ENCODE measurements around the gene SLC22A31. TPM values are rescaled to one million over a fixed set of nuclear protein-coding genes. Genes with fewer than 3 reads are reported as not detected.
A peak's percentile ranks its signal among the peaks of the same experiment; 100 is the strongest.

The SLC22A31 gene
- total and polyA plus RNA-seq, 9 of the 15 experiments (the other 6 are each of a cell fraction or from before 2014, with no cell fraction given) = 0.29 to 2.2 (median 0.47) TPM; not detected in 3

GRCh38 chr16:89166696-89167424 is 33.5 kb downstream of the SLC22A31 start (continued):
- no peak for TF ChIP-seq CUX1 (CRISPR knock-in tag; IDR thresholded peaks at IDR 0.05)
- TF ChIP-seq HES1 (IDR thresholded peaks at IDR 0.05; ENCODE audit: low read depth) = no peak
- no peak for TF ChIP-seq PATZ1 (CRISPR knock-in tag; IDR thresholded peaks at IDR 0.05; ENCODE audit: borderline replicate concordance)
- no peak for TF ChIP-seq TAF1 (IDR thresholded peaks at IDR 0.05; ENCODE audit: control insufficient read depth, extremely low read depth, insufficient read depth, low read length, severe bottlenecking)
- peak; percentile 45; the same call in 1 of the 2 replicates for TF ChIP-seq KLF10 (CRISPR knock-in tag; IDR thresholded peaks at IDR 0.05)
- TF ChIP-seq GTF2A2 (tag; IDR thresholded peaks at IDR 0.05) = no peak
- TF ChIP-seq NFRKB (IDR thresholded peaks at IDR 0.05; ENCODE audit: low read depth) = peak; percentile 50; the same call in 1 of the 2 replicates
- no peak for TF ChIP-seq ATF4 (CRISPR knock-in tag; IDR thresholded peaks at IDR 0.05)
- TF ChIP-seq BMI1 (IDR thresholded peaks at IDR 0.05; ENCODE audit: low read length) = no peak
- no peak for TF ChIP-seq RAD51 (IDR thresholded peaks at IDR 0.05; ENCODE audit: borderline replicate concordance, low read depth)
- no peak for TF ChIP-seq CEBPZ (IDR thresholded peaks at IDR 0.05; ENCODE audit: borderline replicate concordance, low read depth, low read length)
- no peak for TF ChIP-seq RFX7 (CRISPR knock-in tag; IDR thresholded peaks at IDR 0.05)
- TF ChIP-seq ZNF589 (CRISPR knock-in tag; IDR thresholded peaks at IDR 0.05; ENCODE audit: low read depth) = 0 out of 2 replicates have a peak, but pooled peaks have one; percentile 13
- no peak for TF ChIP-seq NR2C2 (CRISPR knock-in tag; IDR thresholded peaks at IDR 0.05)
- TF ChIP-seq NR2C2 (tag; IDR thresholded peaks at IDR 0.05) = no peak
